OCI-LY7 (cell line): ENCODE results near the gene TLCD1.

Experiments
- EZH2phosphoT487 ChIP-seq: fragments of 200-600 bp; sonication (generic); IDR thresholded peaks from 2 replicates; pipeline ENCODE4 v1.6.1; 2018; ENCODE audit warnings: low read depth, borderline replicate concordance, mild to moderate bottlenecking, mixed run types, antibody characterized with exemption, low read length, moderate library complexity, mixed read lengths
- TF ChIP-seq, protein P1 (sequence below): fragments of 200-600 bp; sonication (generic); conservative IDR thresholded peaks from 2 replicates; pipeline ENCODE4 v1.5.1; 2014; ENCODE audit warnings: mild to moderate bottlenecking, antibody characterized with exemption, low read length, moderate library complexity, mixed read lengths

DNA sequence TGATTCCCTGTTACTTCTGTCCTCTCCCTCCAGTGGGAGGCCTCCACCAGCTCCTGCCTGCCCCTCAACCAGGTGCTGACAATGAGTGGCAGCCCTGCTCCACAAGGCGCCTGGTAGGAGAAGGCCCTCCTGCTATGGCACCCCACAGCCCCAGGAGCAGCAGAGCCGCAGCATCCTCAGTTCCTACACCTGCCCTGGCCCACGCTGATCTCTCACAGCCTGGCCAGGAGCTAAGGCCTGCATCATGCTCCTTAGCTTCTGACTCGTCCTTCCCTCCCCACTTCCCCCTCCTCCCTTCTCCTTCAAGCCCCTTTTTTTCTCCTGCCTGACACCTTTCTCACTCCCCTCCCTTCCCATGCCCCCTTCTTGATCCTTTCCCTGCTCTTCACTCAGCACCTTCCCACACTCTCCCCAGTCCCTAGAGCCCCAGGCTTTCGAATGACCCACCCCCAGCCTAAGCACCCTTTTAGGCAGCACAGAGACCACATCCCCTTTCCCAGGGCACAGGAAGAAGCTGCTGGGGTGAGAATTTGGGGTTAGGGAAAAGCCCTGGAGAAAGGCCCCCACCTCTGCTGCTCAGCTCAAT lies 20.9 kb downstream of the TLCD1 start:
- TF ChIP-seq, protein P1, sequence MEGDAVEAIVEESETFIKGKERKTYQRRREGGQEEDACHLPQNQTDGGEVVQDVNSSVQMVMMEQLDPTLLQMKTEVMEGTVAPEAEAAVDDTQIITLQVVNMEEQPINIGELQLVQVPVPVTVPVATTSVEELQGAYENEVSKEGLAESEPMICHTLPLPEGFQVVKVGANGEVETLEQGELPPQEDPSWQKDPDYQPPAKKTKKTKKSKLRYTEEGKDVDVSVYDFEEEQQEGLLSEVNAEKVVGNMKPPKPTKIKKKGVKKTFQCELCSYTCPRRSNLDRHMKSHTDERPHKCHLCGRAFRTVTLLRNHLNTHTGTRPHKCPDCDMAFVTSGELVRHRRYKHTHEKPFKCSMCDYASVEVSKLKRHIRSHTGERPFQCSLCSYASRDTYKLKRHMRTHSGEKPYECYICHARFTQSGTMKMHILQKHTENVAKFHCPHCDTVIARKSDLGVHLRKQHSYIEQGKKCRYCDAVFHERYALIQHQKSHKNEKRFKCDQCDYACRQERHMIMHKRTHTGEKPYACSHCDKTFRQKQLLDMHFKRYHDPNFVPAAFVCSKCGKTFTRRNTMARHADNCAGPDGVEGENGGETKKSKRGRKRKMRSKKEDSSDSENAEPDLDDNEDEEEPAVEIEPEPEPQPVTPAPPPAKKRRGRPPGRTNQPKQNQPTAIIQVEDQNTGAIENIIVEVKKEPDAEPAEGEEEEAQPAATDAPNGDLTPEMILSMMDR: no peak
- TF ChIP-seq EZH2phosphoT487: no peak
